HG03025 (cell line): ENCODE data around the gene DIPK1C.

Experiments used
- ATAC-seq: cut with Tn5 transposase; IDR thresholded peaks from one replicate; pipeline ENCODE4 v1.9.1; 2021; ENCODE audit warnings: mild to moderate bottlenecking, moderate library complexity; ENCODE audit not compliant: unreplicated experiment, low FRiP score

The DIPK1C gene

GRCh38 chr18:74454279-74454751, 2.8 kb downstream of the DIPK1C start:
- no peak for ATAC-seq

GRCh38 chr18:74453642-74454198, 3.4 kb downstream of the DIPK1C start:
- no peak for ATAC-seq

DNA sequence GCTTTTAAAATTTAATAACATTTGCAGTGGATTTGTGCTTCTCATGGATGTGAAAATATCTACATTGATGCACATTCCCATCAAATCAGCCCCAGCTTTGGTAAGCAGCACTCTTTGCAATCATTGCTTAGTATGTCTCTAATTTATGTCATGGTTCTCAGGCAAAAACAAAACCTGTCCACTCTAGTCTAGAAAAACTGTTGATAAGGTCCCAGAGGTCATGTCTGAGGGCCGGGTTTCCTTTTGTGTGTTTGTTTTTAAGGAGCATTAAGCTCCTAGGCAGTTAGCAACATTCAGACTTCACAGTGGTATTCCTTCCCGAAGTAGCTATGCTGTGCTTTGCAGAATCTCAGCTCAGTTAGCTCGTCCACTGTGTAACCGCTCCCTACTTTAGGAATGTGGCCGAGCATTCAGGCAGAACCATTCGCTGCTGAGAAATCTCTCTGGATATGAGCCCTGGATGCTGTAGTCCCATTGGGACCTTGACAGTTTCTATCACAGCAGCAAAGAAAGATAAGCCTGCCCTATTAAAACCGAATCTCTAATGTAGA, 4.0 kb downstream of the DIPK1C start:
- no peak for ATAC-seq

DNA sequence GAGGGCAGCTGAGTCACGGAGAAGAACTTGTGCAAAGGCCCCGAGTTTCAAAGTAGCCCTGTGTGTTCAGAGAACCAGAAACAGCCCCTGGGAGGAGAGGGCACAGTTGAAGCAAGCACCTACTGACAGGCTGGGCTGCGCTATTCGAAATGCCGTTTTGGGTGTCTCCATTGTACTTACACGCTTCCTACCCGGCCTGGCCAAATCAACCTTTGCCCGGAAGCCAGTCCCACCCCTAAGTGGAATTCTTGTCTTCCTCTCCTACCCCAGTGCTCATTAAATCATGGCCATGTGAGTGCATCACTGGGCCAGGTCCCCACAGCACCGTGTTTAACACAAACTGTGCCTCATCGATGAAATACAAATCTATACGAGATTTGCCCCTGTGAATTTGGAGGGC, 6.0 kb downstream of the DIPK1C start:
- ATAC-seq: no peak

DNA sequence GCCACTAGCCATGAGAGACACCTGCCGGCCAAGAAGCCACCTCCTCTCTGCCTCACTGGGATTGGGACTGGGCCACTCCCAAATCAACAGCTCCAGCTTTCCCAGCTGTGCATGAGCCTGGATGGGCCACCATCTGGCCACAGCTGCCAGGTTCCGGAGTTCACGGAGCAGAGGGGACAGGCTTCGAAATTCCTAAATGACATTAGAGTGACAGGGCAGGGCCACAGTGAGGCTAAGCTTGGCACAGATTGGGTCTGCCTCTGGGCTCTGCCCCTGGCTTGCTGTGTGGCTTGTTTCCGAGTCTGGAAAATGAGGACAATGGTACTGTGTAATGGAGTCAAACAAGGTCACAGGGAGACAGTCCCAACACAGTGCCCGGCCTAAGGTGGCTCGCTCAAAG, 6.5 kb downstream of the DIPK1C start:
- ATAC-seq: no peak

DNA sequence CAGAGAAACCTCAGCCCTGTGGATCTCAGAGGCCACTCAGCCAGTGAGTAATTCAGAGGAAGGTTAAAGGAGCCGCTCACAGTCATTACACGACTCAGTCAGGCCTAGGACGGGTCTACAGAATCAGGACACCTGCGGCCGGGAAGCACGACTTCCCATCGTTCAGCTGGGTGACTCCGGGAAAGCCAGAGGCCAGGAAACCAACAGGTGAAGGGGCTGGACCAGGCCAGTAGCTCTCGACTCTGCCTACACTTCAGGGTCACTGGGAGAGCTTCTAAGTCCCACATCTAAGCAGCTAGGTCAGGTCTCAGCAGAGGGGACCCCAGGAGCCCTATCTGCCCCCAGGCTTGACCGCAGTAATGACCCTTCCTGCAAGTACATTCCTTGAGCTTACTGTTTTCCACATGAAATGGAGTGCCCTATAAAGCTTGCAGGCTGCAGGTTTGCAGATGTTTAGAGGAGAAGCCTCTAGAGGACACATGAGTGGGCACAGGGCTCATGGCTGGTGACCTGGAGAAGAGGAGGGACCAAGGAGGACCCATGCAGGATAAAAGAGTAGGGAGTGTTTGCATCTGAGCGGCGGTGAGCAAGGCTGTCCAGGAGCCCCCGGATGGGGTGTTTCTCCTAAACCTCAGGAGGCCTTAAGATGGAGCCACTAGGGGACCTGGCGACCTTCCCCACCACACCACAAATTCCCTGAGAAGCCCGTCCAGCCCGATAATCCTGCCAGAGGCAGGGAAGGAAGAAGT, 9.5 kb downstream of the DIPK1C start:
- no peak for ATAC-seq

GRCh38 chr18:74446631-74447403, 10.3 kb downstream of the DIPK1C start:
- no peak for ATAC-seq

GRCh38 chr18:74446178-74446577, 10.9 kb downstream of the DIPK1C start:
- no peak for ATAC-seq

GRCh38 chr18:74445585-74445984, 11.5 kb downstream of the DIPK1C start:
- no peak for ATAC-seq

DNA sequence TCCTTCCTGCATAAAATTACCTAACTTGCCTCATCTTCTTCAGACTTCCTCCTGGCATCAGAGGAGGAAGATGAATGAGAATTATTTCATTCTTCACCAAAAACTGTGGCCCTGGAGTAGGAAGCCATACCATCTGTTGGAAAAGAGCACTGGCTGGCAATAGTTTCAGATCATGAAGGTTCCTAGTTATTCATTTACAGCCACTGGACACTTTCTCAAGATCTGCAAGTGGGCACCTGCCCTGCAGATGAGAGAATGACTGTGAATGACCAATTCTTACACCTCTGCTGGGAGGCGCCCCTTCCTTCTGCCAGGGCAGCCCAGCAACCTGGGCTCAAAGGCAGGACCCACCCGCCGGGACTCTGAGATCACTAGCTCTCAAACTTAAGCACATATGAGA, 13.0 kb downstream of the DIPK1C start:
- ATAC-seq: no peak

GRCh38 chr18:74440808-74441427, 16.2 kb downstream of the DIPK1C start:
- no peak for ATAC-seq

- ATAC-seq: no peak
Measured at GRCh38 chr18:74438091-74438490, 19.0 kb downstream of the DIPK1C start.

GRCh38 chr18:74436158-74436769, 20.8 kb downstream of the DIPK1C start:
- no peak for ATAC-seq

DNA sequence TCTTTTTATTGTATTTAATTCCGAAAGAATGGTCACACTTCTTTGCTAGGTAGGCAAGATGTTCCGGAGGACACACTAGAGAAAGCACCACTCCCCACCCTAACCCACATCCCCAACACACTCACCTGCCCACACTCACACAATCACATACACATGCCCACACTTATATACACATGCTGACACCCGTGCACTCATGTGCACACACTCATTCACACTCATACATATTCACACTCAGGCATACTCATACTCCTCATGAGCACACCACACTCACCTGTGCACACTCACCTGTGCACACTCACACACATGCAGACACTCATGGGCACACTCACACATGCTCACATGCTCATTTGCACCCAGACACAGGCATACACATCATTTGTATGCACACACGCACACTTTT, 21.4 kb downstream of the DIPK1C start:
- ATAC-seq: no peak

DNA sequence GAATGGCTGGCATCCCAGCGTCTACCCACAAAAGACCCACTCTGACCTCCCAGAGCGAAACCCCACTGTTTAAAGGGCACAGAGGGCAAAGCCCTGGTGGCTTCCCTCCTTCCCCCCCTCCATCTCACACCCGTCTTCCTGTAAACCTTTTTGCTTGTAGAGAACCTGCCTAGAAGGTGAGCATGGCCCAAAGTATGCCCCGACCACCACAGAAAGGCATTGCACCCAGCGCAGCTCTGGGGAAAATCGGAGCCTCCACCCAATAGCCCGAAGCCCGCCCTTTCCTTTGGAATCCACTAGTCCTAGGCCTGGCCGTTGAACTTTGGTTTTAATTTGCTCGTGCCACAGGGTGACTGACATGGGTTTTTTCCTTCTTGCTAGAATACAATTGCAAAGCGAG, 22.6 kb downstream of the DIPK1C start:
- no peak for ATAC-seq

GRCh38 chr18:74430806-74431571, 26.1 kb downstream of the DIPK1C start:
- no peak for ATAC-seq

- no peak for ATAC-seq
Measured at GRCh38 chr18:74430231-74430630, 26.9 kb downstream of the DIPK1C start.

GRCh38 chr18:74429096-74429495, 28.0 kb downstream of the DIPK1C start:
- ATAC-seq: no peak

DNA sequence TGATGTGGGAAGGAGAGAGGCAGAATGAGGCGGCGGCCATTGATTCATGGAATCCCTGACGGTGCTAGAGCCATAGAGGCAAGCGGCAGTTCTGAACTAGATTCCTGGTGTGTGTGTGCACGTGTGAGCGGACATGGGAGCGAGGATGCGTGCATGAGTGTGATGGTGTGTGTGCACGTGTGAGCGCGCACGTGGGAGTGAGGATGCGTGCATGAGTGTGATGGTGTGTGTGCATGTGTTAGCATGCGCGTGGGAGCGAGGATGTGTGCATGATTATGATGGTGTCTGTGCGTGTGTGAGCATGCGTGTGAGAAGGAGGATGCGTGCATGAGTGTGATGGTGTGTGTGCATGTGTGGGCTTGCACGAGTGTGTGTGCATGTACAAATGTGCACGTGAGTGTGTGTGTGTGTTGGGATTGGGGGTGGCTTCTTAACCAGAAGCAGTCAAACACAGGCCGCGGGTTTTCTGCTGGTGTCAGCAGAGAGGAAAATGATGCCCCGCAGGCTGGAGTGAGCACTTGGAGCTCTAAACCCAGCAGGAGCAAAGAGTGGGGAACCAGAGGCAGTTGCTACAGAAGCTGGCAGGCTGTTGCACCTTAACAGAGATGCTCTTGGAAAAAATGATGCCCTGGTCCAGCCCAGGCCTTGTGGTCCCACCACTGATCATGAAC, 29.5 kb downstream of the DIPK1C start:
- no peak for ATAC-seq
